Measurements from ENCODE around the gene NBPF1.
"Not testable (repeated sequence)": the region's sequence is repeated elsewhere in the genome, so short reads cannot be mapped to it uniquely, and the experiment has no call there.

Gene NBPF1

DNA sequence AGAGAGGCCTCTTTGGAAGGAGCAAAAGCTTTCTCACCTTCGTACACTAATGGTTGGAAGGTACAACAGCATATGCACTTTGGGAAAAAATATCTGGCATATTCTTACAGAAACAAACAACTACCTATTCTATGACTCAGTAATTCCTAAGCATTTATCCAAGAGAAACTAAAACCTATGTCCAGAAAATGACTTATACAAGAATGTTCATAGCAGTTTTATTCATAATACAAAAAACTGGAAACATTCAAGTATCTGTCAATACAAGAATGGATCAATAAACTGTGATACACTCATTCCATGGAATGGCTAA, 8.2 kb downstream of the NBPF1 start:
- Histone ChIP-seq H3K27ac (no peak overlapping the region), H3K36me3 (ENCODE audit: control insufficient read depth, insufficient read depth, low read length) (no peaks in the 10 kb centered on the region), H3K4me2 (ENCODE audit: low read length) (no peak overlapping the region), H3K4me1 (no peaks in the 10 kb centered on the region), H2AFZ (no peak overlapping the region), H3K27me3 (ENCODE audit: control insufficient read depth, insufficient read depth, low read length) (no peaks in the 10 kb centered on the region), H3K9ac (no peak overlapping the region), H3K4me3 (ENCODE audit: low read depth, low read length) (no peak overlapping the region), H3K79me2 (peaks cover 3% of the 10 kb centered on the region), H3K9me3 (ENCODE audit: control insufficient read depth, low read length) (no peaks in the 10 kb centered on the region)
- TF ChIP-seq, protein P1, sequence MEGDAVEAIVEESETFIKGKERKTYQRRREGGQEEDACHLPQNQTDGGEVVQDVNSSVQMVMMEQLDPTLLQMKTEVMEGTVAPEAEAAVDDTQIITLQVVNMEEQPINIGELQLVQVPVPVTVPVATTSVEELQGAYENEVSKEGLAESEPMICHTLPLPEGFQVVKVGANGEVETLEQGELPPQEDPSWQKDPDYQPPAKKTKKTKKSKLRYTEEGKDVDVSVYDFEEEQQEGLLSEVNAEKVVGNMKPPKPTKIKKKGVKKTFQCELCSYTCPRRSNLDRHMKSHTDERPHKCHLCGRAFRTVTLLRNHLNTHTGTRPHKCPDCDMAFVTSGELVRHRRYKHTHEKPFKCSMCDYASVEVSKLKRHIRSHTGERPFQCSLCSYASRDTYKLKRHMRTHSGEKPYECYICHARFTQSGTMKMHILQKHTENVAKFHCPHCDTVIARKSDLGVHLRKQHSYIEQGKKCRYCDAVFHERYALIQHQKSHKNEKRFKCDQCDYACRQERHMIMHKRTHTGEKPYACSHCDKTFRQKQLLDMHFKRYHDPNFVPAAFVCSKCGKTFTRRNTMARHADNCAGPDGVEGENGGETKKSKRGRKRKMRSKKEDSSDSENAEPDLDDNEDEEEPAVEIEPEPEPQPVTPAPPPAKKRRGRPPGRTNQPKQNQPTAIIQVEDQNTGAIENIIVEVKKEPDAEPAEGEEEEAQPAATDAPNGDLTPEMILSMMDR (IDR thresholded peaks at IDR 0.05), result no peak

DNA sequence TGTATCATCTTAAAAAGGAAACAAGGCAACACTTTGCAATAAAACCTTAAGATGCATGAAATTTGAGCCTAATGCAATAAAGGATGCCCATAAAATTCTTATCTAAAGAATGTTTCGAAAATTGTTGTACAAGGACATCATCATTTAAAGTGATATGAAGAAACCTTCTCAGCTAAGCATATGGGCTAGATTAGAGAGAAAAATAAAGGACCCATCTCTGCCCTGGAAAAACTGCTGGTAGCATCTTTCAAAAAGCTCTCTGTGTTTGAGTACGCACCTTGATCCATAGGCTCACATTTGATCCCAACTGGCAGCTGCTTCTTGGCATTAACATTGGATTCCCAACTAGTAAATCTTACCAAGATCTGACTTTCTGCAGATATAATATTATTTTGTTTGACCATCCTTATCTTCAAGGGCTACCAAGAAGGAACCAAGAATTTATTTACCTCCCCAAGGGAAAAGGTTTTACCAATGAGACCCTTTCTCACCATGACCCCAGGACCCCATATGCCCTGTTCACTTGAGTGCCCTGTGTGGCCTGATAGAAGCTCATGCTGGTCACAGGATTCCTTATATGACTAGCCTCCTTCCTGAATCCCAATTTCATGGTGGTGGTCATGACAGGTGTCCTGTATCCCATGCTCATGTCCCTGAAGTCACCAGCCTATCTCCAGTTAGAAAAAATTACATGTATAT, 8.7 kb downstream of the NBPF1 start:
- H3K9me3 ChIP-seq (ENCODE audit: control insufficient read depth, low read length); H3K9ac ChIP-seq; H3K4me1 ChIP-seq; H3K27me3 ChIP-seq (ENCODE audit: control insufficient read depth, insufficient read depth, low read length); H3K36me3 ChIP-seq (ENCODE audit: control insufficient read depth, insufficient read depth, low read length); H2AFZ ChIP-seq; H3K27ac ChIP-seq; H3K4me3 ChIP-seq (ENCODE audit: low read depth, low read length); H3K79me2 ChIP-seq; H3K4me2 ChIP-seq (ENCODE audit: low read length): not testable (repeated sequence)

DNA sequence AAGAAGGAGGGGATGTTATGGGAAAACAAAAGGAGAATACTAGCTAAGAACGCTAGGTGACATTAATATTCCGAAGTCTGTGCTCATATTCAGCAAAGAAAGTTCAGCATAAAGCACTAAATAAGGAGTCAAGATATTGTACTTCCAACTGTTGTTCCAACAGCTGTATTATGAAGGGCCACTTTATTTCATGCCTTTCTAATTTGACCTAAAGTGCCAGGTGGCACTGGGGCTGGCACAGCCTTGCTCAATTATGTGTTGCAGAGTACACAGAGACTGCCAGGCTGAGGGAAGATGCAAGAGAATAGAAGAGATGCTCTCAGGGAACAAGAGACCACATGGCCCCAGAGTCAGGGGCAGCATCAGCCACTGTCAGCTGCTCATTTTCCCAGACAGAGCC, 9.7 kb downstream of the NBPF1 start:
- H3K4me1 ChIP-seq; H3K4me3 ChIP-seq (ENCODE audit: low read depth, low read length); H3K79me2 ChIP-seq; H3K27me3 ChIP-seq (ENCODE audit: control insufficient read depth, insufficient read depth, low read length); H2AFZ ChIP-seq; H3K27ac ChIP-seq; H3K4me2 ChIP-seq (ENCODE audit: low read length); H3K9ac ChIP-seq; H3K36me3 ChIP-seq (ENCODE audit: control insufficient read depth, insufficient read depth, low read length); H3K9me3 ChIP-seq (ENCODE audit: control insufficient read depth, low read length): not testable (repeated sequence)

DNA sequence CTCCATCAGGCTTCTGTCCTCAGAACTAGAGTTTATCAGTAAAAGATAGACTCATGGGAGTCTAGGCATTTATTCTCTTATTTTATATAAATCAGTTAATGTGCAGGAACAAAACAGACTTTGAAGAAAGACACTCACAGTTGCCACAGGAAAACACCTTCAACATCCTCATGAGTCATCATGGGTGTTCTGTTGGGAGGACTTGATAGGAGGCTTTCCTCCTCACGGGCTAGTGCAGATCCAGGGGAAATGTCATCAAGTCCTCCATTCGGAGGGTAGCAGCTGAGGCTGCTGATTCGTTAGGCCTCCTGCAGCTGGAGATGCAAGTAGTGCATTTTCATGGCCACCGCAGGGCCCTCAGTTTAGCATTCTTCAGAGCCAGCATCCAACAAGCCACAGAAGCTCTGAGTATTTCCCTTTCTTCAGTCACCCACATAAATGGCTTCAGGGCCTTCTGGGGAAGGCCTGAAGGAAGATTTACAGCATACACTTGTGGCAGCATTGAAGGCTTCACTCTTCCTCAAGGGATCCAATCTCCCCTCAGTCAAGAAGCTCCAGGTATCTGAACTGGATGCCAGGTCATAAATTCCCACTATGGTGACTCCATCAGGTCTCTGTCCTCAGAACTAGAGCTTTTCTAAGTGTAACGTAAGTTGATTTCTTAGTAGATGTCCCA, 10.9 kb downstream of the NBPF1 start:
- not testable (repeated sequence) for H3K9ac ChIP-seq; H3K79me2 ChIP-seq; H3K27ac ChIP-seq; H3K36me3 ChIP-seq (ENCODE audit: control insufficient read depth, insufficient read depth, low read length); H3K4me2 ChIP-seq (ENCODE audit: low read length); H3K4me1 ChIP-seq; H2AFZ ChIP-seq; H3K4me3 ChIP-seq (ENCODE audit: low read depth, low read length); H3K27me3 ChIP-seq (ENCODE audit: control insufficient read depth, insufficient read depth, low read length); H3K9me3 ChIP-seq (ENCODE audit: control insufficient read depth, low read length)

DNA sequence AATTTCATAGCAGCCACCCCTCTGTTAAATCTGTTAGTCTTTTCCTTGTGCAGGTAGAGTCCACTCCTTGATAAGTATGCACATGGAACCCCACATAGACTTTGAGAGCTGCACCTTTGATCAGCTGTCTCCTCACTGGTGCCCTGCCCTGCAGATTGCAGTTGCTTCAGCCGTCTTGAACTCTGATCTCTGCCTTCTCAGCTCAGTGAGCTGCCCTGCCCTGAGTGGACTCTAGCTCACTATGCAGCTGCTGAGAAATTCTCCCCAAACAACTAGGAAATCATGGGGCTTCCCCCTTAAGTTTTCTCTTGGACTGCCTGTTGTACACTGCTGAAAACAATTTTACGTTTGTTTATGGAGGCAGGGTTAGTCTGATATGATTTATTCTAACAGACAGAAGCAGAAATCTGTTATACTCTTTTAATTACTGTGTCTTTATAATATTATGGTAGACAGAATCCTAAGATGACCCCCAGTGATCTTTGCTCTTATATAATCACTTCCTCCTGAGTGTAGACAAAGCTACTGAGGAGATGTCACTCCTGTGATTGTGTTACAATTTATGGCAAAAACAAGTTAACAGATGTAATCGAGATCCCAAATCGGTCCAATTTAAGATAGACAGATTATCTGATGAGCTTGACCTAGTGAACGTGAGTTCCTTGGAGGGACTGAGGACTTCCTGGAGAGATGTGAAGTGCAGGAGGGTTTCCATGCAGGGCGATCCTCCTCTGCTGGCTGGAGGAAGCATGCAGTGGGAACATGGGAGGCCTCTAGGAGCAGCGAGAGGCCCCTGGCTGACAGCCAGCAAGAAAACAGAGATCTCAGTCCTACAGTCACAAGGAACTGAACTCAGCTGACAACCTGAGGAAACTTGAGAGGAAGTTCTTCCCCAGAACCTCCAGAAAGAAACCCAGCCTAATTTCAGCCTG, 12.2 kb downstream of the NBPF1 start:
- H3K4me2 ChIP-seq (ENCODE audit: low read length); H2AFZ ChIP-seq; H3K27ac ChIP-seq: not testable (repeated sequence)

DNA sequence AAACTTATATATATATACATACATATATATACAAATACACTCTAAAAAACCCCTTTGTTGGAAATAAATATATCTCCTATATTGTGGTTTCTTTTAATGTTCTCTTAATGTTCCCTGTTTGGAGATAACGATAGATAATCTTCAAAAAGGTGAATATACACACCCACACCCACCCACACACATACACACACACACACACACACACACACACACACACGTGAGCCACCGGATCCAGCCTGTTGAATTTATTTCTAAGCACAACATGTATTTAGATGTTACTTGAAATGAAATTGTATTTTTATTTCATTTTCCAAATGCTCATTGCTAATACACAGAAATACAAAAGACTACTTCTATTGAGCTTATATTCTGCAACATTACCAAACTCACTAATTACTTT, 14.0 kb downstream of the NBPF1 start:
- H3K4me2 ChIP-seq (ENCODE audit: low read length); H3K36me3 ChIP-seq (ENCODE audit: control insufficient read depth, insufficient read depth, low read length); H3K9ac ChIP-seq; H3K79me2 ChIP-seq; H3K4me3 ChIP-seq (ENCODE audit: low read depth, low read length); H3K27me3 ChIP-seq (ENCODE audit: control insufficient read depth, insufficient read depth, low read length); H2AFZ ChIP-seq; H3K27ac ChIP-seq; H3K4me1 ChIP-seq; H3K9me3 ChIP-seq (ENCODE audit: control insufficient read depth, low read length): not testable (repeated sequence)

More for the DNA sequence above, 12.2 kb downstream of the NBPF1 start:
- not testable (repeated sequence) for H3K36me3 ChIP-seq (ENCODE audit: control insufficient read depth, insufficient read depth, low read length); H3K27me3 ChIP-seq (ENCODE audit: control insufficient read depth, insufficient read depth, low read length); H3K9ac ChIP-seq; H3K9me3 ChIP-seq (ENCODE audit: control insufficient read depth, low read length); H3K79me2 ChIP-seq; H3K4me1 ChIP-seq; H3K4me3 ChIP-seq (ENCODE audit: low read depth, low read length)

DNA sequence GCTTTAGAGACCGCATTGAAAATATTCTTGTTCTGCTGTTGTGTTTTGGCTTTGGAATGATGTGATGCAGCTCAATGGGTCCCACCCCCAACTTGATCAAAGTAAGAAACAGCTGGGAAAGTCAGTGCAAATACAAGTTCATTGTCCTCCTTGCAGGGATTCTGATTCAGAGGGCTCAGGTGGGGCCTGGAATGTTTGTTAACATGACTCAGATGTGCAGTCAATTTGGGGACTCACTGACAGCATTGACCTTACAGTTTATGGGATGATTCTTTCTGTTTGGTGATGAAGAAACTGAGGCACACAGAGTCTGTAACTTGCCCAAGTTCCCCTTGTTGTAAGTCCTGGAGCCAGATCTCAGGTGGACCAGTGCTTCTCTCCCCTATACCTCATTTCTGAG, 18.1 kb downstream of the NBPF1 start:
- not testable (repeated sequence) for H3K27me3 ChIP-seq (ENCODE audit: control insufficient read depth, insufficient read depth, low read length); H3K36me3 ChIP-seq (ENCODE audit: control insufficient read depth, insufficient read depth, low read length)

DNA sequence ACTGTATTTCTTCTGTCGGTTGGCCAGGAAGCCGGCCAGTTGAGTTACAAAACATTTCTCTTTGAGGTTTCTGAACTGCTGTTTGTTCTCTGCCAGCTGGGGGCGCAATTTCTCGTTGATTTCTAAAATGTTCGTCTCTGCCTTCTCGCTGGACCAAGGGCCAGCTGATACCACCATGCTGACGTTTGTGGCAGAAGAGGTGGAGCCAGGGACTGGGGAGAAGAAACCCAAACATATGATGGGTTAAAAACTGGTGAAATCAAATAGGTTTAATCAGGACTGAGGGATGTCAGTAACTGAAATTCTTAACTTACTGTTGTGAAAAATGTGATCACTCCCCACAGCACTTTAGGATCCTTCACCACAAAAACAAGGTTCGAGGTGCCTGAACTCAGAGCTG, 21.5 kb downstream of the NBPF1 start:
- H3K9me3 ChIP-seq (ENCODE audit: control insufficient read depth, low read length); H3K9ac ChIP-seq; H2AFZ ChIP-seq; H3K4me2 ChIP-seq (ENCODE audit: low read length); H3K4me1 ChIP-seq; H3K27ac ChIP-seq; H3K79me2 ChIP-seq; H3K4me3 ChIP-seq (ENCODE audit: low read depth, low read length); H3K27me3 ChIP-seq (ENCODE audit: control insufficient read depth, insufficient read depth, low read length); H3K36me3 ChIP-seq (ENCODE audit: control insufficient read depth, insufficient read depth, low read length): not testable (repeated sequence)

More for the DNA sequence above, 18.1 kb downstream of the NBPF1 start:
- not testable (repeated sequence) for H3K4me3 ChIP-seq (ENCODE audit: low read depth, low read length); H3K9me3 ChIP-seq (ENCODE audit: control insufficient read depth, low read length); H3K79me2 ChIP-seq; H3K27ac ChIP-seq; H2AFZ ChIP-seq; H3K9ac ChIP-seq; H3K4me1 ChIP-seq; H3K4me2 ChIP-seq (ENCODE audit: low read length)

DNA sequence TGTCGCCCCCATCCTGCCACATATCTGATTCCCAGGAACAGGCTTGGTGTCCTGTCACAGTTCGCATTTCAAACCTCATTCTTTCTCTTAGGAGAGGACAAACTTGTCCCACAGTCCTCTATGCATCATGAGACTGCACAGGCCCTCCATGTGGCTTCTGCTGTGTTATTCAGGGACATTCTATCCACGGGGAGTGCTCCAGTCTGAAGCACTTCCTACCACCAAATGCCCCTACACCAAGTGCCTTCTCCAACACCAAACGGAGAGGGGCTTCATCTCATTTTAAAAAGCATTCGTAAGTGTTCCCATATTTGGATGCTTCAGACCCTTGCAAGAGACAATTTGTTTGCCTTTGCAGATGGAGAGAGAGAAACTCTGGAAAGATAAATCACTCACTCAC, 25.3 kb downstream of the NBPF1 start:
- H3K4me3 ChIP-seq (ENCODE audit: low read depth, low read length); H3K9ac ChIP-seq; H2AFZ ChIP-seq; H3K27me3 ChIP-seq (ENCODE audit: control insufficient read depth, insufficient read depth, low read length); H3K79me2 ChIP-seq; H3K9me3 ChIP-seq (ENCODE audit: control insufficient read depth, low read length); H3K4me2 ChIP-seq (ENCODE audit: low read length); H3K36me3 ChIP-seq (ENCODE audit: control insufficient read depth, insufficient read depth, low read length); H3K4me1 ChIP-seq; H3K27ac ChIP-seq: not testable (repeated sequence)

DNA sequence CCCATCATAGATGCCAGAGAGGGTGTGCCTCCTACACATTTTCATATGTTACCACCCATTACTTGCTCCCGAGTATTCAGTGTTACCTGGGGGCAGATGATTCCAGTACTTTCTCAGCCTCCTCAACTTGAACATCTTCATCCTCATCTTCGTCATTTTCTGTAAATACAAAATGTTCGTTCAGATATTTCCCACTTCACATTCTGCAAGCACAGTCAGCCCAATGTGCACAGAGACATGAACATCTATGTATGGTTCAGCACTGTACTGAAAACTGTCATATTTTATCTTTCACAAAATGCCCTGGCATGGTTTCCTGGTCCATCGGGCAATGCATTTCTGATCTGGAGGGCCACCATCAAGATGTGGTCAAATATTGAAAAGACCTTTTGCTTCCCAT, 25.7 kb downstream of the NBPF1 start:
- not testable (repeated sequence) for H2AFZ ChIP-seq; H3K27me3 ChIP-seq (ENCODE audit: control insufficient read depth, insufficient read depth, low read length); H3K9me3 ChIP-seq (ENCODE audit: control insufficient read depth, low read length); H3K79me2 ChIP-seq; H3K36me3 ChIP-seq (ENCODE audit: control insufficient read depth, insufficient read depth, low read length); H3K9ac ChIP-seq; H3K4me1 ChIP-seq; H3K4me2 ChIP-seq (ENCODE audit: low read length); H3K27ac ChIP-seq; H3K4me3 ChIP-seq (ENCODE audit: low read depth, low read length)

All from parathyroid adenoma (tissue), 2 donors.